Measurements from ENCODE around the gene ENTPD6. TPM values are rescaled to one million over a fixed set of nuclear protein-coding genes. Genes with fewer than 3 reads are reported as not detected.

Gene ENTPD6
- total RNA-seq, 4 donors from 2014 or later = 163 to 261 (median 224) TPM

GRCh38 chr20:25188218-25188617, 7.3 kb upstream of the ENTPD6 start:
- DNase-seq = no peak
- Histone ChIP-seq H3K4me3 (no peak overlapping the region), H3K9me3 (peaks cover 0 to 8% of the 10 kb centered on the region in 2 donors), H3K27me3 (no peaks in the 10 kb centered on the region), H3K27ac (no peak overlapping the region), H3K4me1 (no peaks in the 10 kb centered on the region), H3K36me3 (no peaks in the 10 kb centered on the region)
- in situ Hi-C loops (cut with MboI; ENCODE audit: low pct_ligation_motif_present in 1 of 4, low pct_unique_long_range_greater_than_20kb in 1 of 4, low sequenced_read_pairs in 3 of 4) (loop anchor here in 1 of 4 donors (25.0 kb wide), 2 partner anchors 99 to 201 kb away; partner anchors contain the start of gene APMAP), intact Hi-C loops (cut with DNase I; ENCODE audit: low total_unique reads) (no loop called here)
- TF ChIP-seq EP300 (IDR thresholded peaks at IDR 0.05; ENCODE audit: low read depth) (no peak), POLR2A (IDR thresholded peaks at IDR 0.05) (no peak), CTCF (IDR thresholded peaks at IDR 0.05) (no peak), POLR2AphosphoS5 (IDR thresholded peaks at IDR 0.05) (no peak)
- 78 to 88% methylated on average over 1 of the region's 1 CpG for WGBS, 2 donors (ENCODE audit: low coverage in 1 of 2)

GRCh38 chr20:25191051-25191450, 4.5 kb upstream of the ENTPD6 start:
- H3K9me3 ChIP-seq = no peaks in the 10 kb centered on the region
- H3K4me3 ChIP-seq = no peak overlapping the region
- no peak for TF ChIP-seq POLR2A (IDR thresholded peaks at IDR 0.05)
- TF ChIP-seq POLR2AphosphoS5 (IDR thresholded peaks at IDR 0.05) = no peak
- TF ChIP-seq CTCF (IDR thresholded peaks at IDR 0.05) = no peak
- no peak for TF ChIP-seq EP300 (IDR thresholded peaks at IDR 0.05; ENCODE audit: low read depth)
- DNase-seq = no peak
- intact Hi-C loops (cut with DNase I; ENCODE audit: low total_unique reads) = no loop called here
- H3K36me3 ChIP-seq = no peaks in the 10 kb centered on the region
- in situ Hi-C loops (cut with MboI; ENCODE audit: low pct_ligation_motif_present in 1 of 4, low pct_unique_long_range_greater_than_20kb in 1 of 4, low sequenced_read_pairs in 3 of 4) = loop anchor here in 2 of 4 donors (10.0 to 25.0 kb wide), 4 partner anchors 96 to 214 kb away; partner anchors contain the start of genes APMAP (in 2 of the 2) and GINS1 (in 1 of the 2)
- 75% methylated on average over 1 of the region's 1 CpG; no CpG with 5 or more reads in 1 of the 2 donors for WGBS, 2 donors (ENCODE audit: low coverage in 1 of 2)
- H3K4me1 ChIP-seq = peaks cover 0 to 6% (median 3%) of the 10 kb centered on the region in 4 donors
- no peaks in the 10 kb centered on the region for H3K27me3 ChIP-seq
- no peak overlapping the region for H3K27ac ChIP-seq

GRCh38 chr20:25191689-25192088, 3.8 kb upstream of the ENTPD6 start:
- 73% methylated on average over 2 of the region's 2 CpGs; no CpG with 5 or more reads in 1 of the 2 donors for WGBS, 2 donors (ENCODE audit: low coverage in 1 of 2)
- in situ Hi-C loops (cut with MboI; ENCODE audit: low pct_ligation_motif_present in 1 of 4, low pct_unique_long_range_greater_than_20kb in 1 of 4, low sequenced_read_pairs in 3 of 4) (loop anchor here in 2 of 4 donors (10.0 to 25.0 kb wide), 4 partner anchors 96 to 213 kb away; partner anchors contain the start of genes APMAP (in 2 of the 2) and GINS1 (in 1 of the 2)), intact Hi-C loops (cut with DNase I; ENCODE audit: low total_unique reads) (no loop called here)
- Histone ChIP-seq H3K36me3 (no peaks in the 10 kb centered on the region), H3K4me1 (peaks cover 3 to 9% (median 7%) of the 10 kb centered on the region in 4 donors), H3K27me3 (no peaks in the 10 kb centered on the region), H3K9me3 (no peaks in the 10 kb centered on the region), H3K4me3 (no peak overlapping the region), H3K27ac (no peak overlapping the region)
- TF ChIP-seq CTCF (IDR thresholded peaks at IDR 0.05) (no peak), POLR2A (IDR thresholded peaks at IDR 0.05) (no peak), POLR2AphosphoS5 (IDR thresholded peaks at IDR 0.05) (no peak), EP300 (IDR thresholded peaks at IDR 0.05; ENCODE audit: low read depth) (no peak)
- no peak for DNase-seq

GRCh38 chr20:25193843-25194242, 1.7 kb upstream of the ENTPD6 start:
- Histone ChIP-seq H3K4me3 (no peak overlapping the region), H3K36me3 (no peaks in the 10 kb centered on the region), H3K4me1 (peaks cover 12 to 29% (median 25%) of the 10 kb centered on the region in 4 donors), H3K9me3 (no peaks in the 10 kb centered on the region), H3K27me3 (no peaks in the 10 kb centered on the region), H3K27ac (no peak overlapping the region)
- intact Hi-C loops (cut with DNase I; ENCODE audit: low total_unique reads) = no loop called here
- 63 to 74% methylated on average over 2 of the region's 2 CpGs for WGBS, 2 donors (ENCODE audit: low coverage in 1 of 2)
- in situ Hi-C loops (cut with MboI; ENCODE audit: low pct_ligation_motif_present in 1 of 4, low pct_unique_long_range_greater_than_20kb in 1 of 4, low sequenced_read_pairs in 3 of 4) = loop anchor here in 2 of 4 donors (10.0 to 25.0 kb wide), 4 partner anchors 93 to 211 kb away; partner anchors contain the start of genes APMAP (in 2 of the 2) and GINS1 (in 1 of the 2)
- no peak for DNase-seq
- TF ChIP-seq CTCF (IDR thresholded peaks at IDR 0.05) (no peak), POLR2A (IDR thresholded peaks at IDR 0.05) (no peak), EP300 (IDR thresholded peaks at IDR 0.05; ENCODE audit: low read depth) (no peak), POLR2AphosphoS5 (IDR thresholded peaks at IDR 0.05) (no peak)

Data from transverse colon (tissue), 4 donors.